OCI-M2 (cell line): ENCODE measurements around the gene CERS5.
A peak's percentile ranks its signal among the peaks of the same experiment; 100 is the strongest.

Source experiments
- DNase-seq: peaks from one replicate; lab custom pipeline; 2025; ENCODE audit not compliant: unreplicated experiment; lab: John Stamatoyannopoulos, UW

Gene CERS5

GRCh38 chr12:50132505-50133135 lies 34.5 kb downstream of the CERS5 start:
- DNase-seq, result no peak

GRCh38 chr12:50129290-50129689 lies 37.9 kb downstream of the CERS5 start:
- DNase-seq, result no peak

DNA sequence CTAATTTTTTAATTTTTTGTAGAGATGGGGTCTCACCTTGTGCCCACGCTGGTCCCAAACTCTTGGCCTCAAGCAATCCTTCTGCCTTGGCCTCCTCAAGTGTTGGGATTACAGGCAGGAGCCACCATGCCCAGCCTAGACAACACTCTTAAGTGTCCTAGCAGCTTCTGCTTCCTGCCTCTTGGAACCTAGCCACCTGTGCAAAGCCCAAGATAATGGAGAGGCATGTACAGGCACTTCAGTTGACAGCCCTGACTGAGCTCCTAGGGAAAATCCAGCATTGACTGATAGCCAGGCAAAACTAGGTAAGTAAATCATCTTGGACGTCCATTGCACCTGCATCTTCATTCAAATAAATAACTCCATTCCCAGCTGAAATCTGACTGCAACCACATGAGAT lies 39.6 kb downstream of the CERS5 start:
- no peak for DNase-seq

GRCh38 chr12:50123203-50123602 lies 44.0 kb downstream of the CERS5 start:
- DNase-seq, result no peak

DNA sequence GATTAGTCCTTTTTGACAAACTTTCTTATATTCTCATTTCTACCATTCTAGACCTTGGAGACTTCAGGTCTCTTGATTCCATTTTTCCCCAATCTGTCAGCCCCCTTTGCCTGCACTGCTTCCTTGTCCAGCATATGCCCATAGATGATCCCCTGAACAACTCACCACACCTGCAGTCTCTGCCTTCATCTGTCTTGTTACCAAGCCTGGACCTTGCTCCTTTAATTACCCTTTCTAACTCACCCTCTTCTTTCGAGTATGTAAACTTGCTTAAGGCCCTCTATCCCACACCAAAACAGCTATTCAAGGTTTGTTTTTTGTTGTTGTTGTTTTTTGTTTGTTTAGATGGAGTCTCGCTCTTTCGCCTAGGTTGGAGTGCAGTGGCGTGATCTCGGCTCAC lies 45.5 kb downstream of the CERS5 start:
- no peak for DNase-seq

DNA sequence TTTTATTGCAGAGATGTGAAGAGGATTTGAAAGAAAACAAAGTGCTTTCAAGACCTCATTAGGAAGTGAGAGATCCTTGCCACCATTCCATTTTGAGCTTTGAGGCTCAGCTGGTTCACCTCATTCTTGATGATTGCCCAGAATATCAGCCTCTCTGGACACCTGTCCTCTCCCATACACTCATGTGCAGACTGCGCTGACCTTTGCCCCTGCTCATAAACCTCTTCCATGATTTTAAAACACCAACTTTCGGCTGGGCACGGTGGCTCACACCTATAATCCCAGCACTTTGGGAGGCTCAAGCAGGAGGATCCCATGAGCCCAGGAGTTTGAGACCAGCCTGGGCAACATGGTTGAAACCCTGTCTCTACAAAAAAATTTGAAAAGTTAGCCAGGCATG lies 46.2 kb downstream of the CERS5 start:
- no peak for DNase-seq

DNA sequence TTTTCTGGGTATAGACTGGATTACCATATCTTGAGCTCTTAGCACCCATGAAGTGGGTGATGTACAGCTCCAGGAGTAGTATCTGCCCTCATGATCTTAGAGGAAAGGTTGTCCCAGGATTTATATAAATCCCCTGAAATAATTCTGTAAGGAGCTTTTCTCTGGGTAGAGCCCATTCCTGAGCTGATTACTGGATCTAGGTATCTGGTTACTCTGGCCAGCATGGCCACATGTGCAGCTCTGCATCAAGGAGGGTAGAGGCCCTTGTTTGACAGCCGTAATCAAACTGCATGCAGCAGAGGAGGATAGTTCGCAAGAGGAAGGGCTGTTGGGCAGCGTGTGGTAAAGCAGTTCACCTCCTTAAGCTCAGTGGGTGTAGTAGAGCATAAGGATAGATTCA lies 46.6 kb downstream of the CERS5 start:
- DNase-seq, result no peak

GRCh38 chr12:50119387-50119786 lies 47.8 kb downstream of the CERS5 start:
- no peak for DNase-seq

- DNase-seq, result no peak
These were observed 50.0 kb downstream of the CERS5 start for GRCh38 chr12:50117057-50117622.

- peak; percentile 19 for DNase-seq
These were observed 54.5 kb downstream of the CERS5 start for GRCh38 chr12:50112456-50113218.

- DNase-seq, result peak; percentile 88
These were observed 55.3 kb downstream of the CERS5 start, which contains the start of gene COX14 for GRCh38 chr12:50111693-50112455. TSS of gene COX14 (plus strand) at chr12:50112236. CDS start at chr12:50120044, 7,808 bp downstream.

DNA sequence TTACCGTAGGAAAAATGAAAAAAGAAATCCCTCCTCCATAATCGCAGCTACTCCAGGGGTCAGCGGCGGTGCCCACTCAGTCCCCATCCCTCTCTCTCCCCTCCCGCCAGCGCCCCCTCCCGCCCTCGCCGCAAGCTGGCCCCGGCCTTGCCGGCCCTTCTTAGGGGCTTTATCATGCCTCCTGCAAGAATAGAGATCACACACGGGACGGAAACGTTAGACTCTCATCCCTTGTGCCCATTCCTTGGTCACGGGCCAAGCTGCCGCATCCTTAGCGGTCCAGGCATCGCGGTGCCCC lies 55.8 kb downstream of the CERS5 start:
- no peak for DNase-seq

- no peak for DNase-seq
These were observed 56.3 kb downstream of the CERS5 start for GRCh38 chr12:50110762-50111351.

GRCh38 chr12:50110127-50110761 lies 56.9 kb downstream of the CERS5 start:
- no peak for DNase-seq

- no peak for DNase-seq
These were observed 57.9 kb downstream of the CERS5 start for GRCh38 chr12:50109319-50109718.

GRCh38 chr12:50107416-50108268 lies 59.5 kb downstream of the CERS5 start:
- DNase-seq, result no peak

DNA sequence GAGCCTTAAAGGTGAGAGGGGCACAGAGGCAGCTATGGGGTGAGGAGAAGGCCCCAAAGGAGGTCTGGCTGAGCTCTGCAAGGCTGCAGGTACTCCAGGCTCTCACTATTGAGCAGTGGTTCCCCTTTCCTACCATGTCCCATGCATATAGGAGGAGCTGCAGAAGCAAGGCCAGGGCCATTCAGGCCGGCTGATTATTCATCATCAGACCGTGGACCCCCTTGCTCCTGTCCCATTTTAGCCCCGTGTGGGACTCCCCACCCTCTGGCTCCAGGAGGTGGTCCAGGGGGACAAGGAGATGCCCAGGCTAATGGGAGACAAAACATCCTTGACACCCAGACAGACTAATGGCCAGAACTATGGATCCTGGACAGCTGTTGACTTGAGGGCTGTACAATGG lies 60.3 kb downstream of the CERS5 start:
- DNase-seq, result no peak

- no peak for DNase-seq
These were observed 61.2 kb downstream of the CERS5 start for GRCh38 chr12:50105913-50106450.

DNA sequence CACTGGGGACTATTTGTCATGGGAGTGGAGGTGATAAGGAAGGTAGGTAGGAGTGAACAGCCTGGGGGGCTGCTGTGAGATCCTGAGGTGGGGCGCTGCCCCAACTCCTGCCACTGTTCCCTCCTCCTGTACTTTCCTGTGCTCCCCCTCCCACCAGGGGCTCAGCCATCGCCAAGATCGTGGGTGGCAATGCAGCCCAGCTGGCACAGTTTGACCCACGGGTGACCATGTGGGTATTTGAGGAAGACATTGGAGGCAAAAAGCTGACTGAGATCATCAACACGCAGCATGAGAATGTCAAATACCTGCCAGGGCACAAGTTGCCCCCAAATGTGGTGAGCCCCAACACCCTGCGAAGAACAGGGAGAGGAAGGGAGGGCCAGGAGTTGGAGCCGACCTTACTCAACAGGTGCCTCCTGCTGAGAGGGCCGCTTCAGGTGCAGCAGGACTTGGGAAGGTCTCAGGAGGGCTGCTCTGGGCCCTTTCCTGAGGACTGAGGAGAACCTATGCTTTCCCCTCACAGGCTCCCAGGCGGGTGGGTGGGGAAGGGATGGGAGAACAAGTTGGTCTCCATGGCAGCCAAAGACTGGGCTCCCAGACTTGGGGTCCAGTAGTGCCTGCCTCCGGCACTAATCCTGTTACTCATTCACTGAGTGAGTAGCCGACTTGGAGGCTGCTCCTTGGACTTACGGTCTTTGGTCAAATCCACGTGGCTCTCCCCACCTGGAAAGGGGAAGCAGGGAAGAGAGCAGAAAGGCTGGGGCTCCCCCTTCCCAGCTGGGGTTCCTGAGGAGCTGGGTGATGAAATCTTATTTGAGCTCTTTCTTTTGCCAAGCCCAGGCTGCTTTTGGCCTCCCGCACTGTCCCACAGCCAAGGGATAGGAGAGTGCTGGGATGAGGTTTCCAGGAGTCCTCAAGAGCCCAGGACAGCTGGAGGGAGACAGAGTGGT lies 62.5 kb downstream of the CERS5 start:
- no peak for DNase-seq
